Measurements from ENCODE around the gene MRPS6. TPM values are rescaled to one million over a fixed set of nuclear protein-coding genes. Genes with fewer than 3 reads are reported as not detected.

Gene MRPS6
- total and polyA plus RNA-seq, 2 donors from 2014 or later = 52.3 to 270 TPM

GRCh38 chr21:34187935-34188334 lies 114.6 kb downstream of the MRPS6 start:
- no peak overlapping the region for H3K27ac ChIP-seq (ENCODE audit: low read depth in 2 of 2, low read length in 2 of 2)
- H3K9me3 ChIP-seq (ENCODE audit: control insufficient read depth in 2 of 3, insufficient read depth in 1 of 3, low read length in 3 of 3) = no peaks in the 10 kb centered on the region
- no peaks in the 10 kb centered on the region for H3K27me3 ChIP-seq (ENCODE audit: control insufficient read depth, insufficient read depth, low read length)
- no peak overlapping the region for H3K9ac ChIP-seq (ENCODE audit: low read length in 3 of 3)
- H3K4me3 ChIP-seq (ENCODE audit: low read length in 3 of 3) = no peak overlapping the region
- H3K4me1 ChIP-seq (ENCODE audit: control insufficient read depth in 2 of 3, insufficient read depth in 2 of 3, low read depth in 1 of 3, low read length in 3 of 3) = no peaks in the 10 kb centered on the region
- TF ChIP-seq, protein P1, sequence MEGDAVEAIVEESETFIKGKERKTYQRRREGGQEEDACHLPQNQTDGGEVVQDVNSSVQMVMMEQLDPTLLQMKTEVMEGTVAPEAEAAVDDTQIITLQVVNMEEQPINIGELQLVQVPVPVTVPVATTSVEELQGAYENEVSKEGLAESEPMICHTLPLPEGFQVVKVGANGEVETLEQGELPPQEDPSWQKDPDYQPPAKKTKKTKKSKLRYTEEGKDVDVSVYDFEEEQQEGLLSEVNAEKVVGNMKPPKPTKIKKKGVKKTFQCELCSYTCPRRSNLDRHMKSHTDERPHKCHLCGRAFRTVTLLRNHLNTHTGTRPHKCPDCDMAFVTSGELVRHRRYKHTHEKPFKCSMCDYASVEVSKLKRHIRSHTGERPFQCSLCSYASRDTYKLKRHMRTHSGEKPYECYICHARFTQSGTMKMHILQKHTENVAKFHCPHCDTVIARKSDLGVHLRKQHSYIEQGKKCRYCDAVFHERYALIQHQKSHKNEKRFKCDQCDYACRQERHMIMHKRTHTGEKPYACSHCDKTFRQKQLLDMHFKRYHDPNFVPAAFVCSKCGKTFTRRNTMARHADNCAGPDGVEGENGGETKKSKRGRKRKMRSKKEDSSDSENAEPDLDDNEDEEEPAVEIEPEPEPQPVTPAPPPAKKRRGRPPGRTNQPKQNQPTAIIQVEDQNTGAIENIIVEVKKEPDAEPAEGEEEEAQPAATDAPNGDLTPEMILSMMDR (IDR thresholded peaks at IDR 0.05; ENCODE audit: borderline replicate concordance, extremely low read depth, insufficient read depth) = no peak
- no peak for DNase-seq
- intact Hi-C loops (cut with DNase I) = no loop called here
- no peak for FAIRE-seq
- H3K36me3 ChIP-seq (ENCODE audit: control insufficient read depth in 2 of 3, insufficient read depth in 3 of 3, low read length in 3 of 3) = no peaks in the 10 kb centered on the region

DNA sequence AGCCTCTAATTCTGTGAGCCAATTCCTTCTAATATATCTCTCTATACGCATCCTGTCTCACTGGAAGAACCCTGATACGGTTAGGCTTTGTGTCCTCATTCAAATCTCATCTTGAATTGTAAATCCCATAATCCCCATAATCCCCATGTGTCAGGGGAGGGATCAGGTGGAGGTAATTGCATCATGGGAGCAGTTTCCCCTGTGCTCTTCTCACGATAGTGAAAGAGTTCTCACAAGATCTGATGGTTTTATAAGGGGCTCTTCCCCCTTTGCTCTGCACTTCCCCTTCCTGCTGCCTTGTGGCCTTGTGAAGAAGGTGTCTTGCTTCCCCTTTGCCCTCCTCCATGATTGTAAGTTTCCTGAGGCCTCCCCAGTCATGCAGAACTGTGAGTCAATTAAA lies 116.1 kb downstream of the MRPS6 start:
- TF ChIP-seq, protein P1 (IDR thresholded peaks at IDR 0.05; ENCODE audit: borderline replicate concordance, extremely low read depth, insufficient read depth) = no peak
- no peaks in the 10 kb centered on the region for H3K9me3 ChIP-seq (ENCODE audit: control insufficient read depth in 2 of 3, insufficient read depth in 1 of 3, low read length in 3 of 3)
- H3K4me3 ChIP-seq (ENCODE audit: low read length in 3 of 3) = no peak overlapping the region
- no peak overlapping the region for H3K27ac ChIP-seq (ENCODE audit: low read depth in 2 of 2, low read length in 2 of 2)
- FAIRE-seq (no peak), DNase-seq (no peak)
- no peaks in the 10 kb centered on the region for H3K36me3 ChIP-seq (ENCODE audit: control insufficient read depth in 2 of 3, insufficient read depth in 3 of 3, low read length in 3 of 3)
- intact Hi-C loops (cut with DNase I) = no loop called here
- no peak overlapping the region for H3K9ac ChIP-seq (ENCODE audit: low read length in 3 of 3)
- H3K4me1 ChIP-seq (ENCODE audit: control insufficient read depth in 2 of 3, insufficient read depth in 2 of 3, low read depth in 1 of 3, low read length in 3 of 3) = no peaks in the 10 kb centered on the region
- no peaks in the 10 kb centered on the region for H3K27me3 ChIP-seq (ENCODE audit: control insufficient read depth, insufficient read depth, low read length)

GRCh38 chr21:34190576-34191321 lies 117.4 kb downstream of the MRPS6 start:
- Histone ChIP-seq H3K9ac (ENCODE audit: low read length in 3 of 3) (no peak overlapping the region), H3K9me3 (ENCODE audit: control insufficient read depth in 2 of 3, insufficient read depth in 1 of 3, low read length in 3 of 3) (no peaks in the 10 kb centered on the region), H3K4me3 (ENCODE audit: low read length in 3 of 3) (no peak overlapping the region), H3K36me3 (ENCODE audit: control insufficient read depth in 2 of 3, insufficient read depth in 3 of 3, low read length in 3 of 3) (no peaks in the 10 kb centered on the region), H3K4me1 (ENCODE audit: control insufficient read depth in 2 of 3, insufficient read depth in 2 of 3, low read depth in 1 of 3, low read length in 3 of 3) (no peaks in the 10 kb centered on the region), H3K27ac (ENCODE audit: low read depth in 2 of 2, low read length in 2 of 2) (no peak overlapping the region), H3K27me3 (ENCODE audit: control insufficient read depth, insufficient read depth, low read length) (no peaks in the 10 kb centered on the region)
- TF ChIP-seq, protein P1 (IDR thresholded peaks at IDR 0.05; ENCODE audit: borderline replicate concordance, extremely low read depth, insufficient read depth) = no peak
- DNase-seq = no peak
- FAIRE-seq = no peak
- intact Hi-C loops (cut with DNase I) = no loop called here
